GM12873 (cell line): Measurements from ENCODE around the gene ABLIM1.

ENCODE experiments used
- CTCF ChIP-seq: IDR thresholded peaks from 2 replicates; pipeline ENCODE4 v1.5.1; 2012; ENCODE audit warnings: low read depth, mild to moderate bottlenecking, moderate library complexity, low read length, control low read depth; ENCODE audit not compliant: insufficient read depth; ENCODE audit errors: missing control alignments

The ABLIM1 gene

GRCh38 chr10:114483575-114483974, 174.5 kb downstream of the ABLIM1 start:
- no peak for TF ChIP-seq CTCF

DNA sequence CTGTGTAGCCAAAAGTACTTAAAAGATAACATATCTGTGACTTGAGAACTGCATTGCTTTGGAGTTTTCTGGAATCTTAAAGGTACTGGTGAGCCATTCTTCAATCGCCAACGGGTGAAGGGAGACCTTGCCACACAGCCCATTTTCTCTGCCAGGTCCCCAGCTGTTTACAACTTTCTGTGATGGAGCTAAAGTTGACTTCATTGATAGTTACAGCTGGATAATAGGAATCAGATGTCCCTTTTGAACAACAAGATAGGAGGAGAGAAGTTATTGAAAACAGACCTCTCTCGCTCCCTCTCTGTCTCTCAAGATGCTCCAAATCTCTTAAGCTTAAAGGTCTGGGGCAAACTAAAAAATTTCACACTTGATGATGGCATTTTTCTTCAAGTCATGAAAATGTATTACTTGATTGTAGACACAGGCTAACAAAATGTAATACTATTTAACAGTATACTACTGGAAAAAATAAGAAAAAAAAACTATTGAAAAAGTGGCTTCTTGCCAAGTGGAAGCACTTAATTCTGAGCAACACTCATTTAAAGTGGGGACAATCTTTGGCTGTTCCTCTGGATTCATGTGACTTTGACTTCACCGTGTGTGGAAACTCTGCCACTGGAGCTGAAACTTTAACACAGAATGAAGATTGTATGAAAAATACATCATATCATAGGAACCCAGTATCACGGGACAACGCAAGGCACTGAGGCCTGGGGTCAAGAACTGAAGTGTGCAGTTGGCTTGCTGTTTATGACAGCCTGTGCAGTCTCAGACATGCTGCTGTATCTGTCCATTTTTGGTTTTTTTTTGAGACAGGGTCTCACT, 175.4 kb downstream of the ABLIM1 start:
- TF ChIP-seq CTCF: no peak

- TF ChIP-seq CTCF: no peak
Measured at GRCh38 chr10:114481055-114481454, 177.0 kb downstream of the ABLIM1 start.

DNA sequence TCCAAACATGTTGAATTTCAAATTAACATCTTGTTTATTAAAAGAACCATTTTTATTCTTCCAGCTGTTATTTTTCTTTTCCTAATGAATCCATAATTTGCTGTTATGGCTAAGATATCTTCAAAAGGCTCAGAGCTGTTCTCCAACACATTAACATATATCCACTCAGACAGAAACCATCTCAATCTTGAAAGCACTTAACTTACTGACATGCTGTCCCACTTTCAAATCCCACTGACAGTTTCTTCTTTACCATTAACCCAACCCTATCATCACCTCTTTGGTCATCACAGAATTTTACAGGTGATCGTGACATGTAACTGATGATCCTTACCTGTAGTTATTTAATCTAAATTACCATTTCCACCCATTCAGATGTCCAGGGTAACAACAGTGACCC, 178.2 kb downstream of the ABLIM1 start:
- no peak for TF ChIP-seq CTCF

DNA sequence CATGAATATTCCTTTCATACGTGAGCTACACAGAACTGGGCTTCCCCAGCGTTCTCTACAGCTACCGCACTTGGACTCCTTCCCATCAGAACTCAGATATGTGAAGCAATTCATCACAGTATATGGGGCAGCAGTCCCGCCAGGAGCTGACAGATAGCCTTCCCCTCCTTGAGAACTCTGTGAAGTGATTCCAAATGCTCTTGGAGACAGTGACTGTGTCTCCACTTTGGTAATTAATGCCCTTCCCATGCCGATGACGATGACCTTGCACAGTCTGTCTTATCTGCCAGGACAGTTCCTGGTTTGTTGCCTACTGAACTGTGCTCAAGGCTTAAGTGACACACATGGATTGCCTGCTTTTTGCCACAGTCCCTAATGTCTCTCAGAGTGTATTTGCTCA, 178.8 kb downstream of the ABLIM1 start:
- no peak for TF ChIP-seq CTCF

- TF ChIP-seq CTCF: no peak
Measured at GRCh38 chr10:114478281-114478680, 179.8 kb downstream of the ABLIM1 start.

GRCh38 chr10:114477285-114477684, 180.8 kb downstream of the ABLIM1 start:
- no peak for TF ChIP-seq CTCF
